ENCODE data around the gene FOXI2. TPM values are rescaled to one million over a fixed set of nuclear protein-coding genes. Genes with fewer than 3 reads are reported as not detected.
A peak's percentile ranks its signal among the peaks of the same experiment; 100 is the strongest.

Gene FOXI2
- total and polyA plus RNA-seq, 9 of the 15 experiments (the other 6 are each of a cell fraction or from before 2014, with no cell fraction given), result not detected

DNA sequence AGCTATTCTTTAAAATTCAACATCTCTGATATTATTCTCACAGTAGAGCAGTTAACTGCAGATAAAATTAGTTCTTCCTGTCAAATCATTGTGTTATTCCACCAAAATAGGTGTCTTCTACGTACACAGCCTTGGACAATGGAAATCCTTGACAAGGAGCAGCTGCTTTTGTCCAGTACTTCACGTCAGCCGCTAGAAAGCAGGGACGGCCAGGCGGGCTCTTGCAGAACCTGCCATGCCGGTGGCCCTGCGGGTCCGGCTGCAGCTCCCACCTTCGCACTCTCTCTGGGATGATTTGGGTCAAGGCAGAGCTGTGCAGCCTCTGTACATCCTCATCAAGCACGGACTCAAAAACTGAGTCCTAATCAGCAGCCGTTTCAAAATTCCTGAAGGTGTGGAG is 2.2 kb upstream of the FOXI2 start (continued):
- TF ChIP-seq, protein P1, sequence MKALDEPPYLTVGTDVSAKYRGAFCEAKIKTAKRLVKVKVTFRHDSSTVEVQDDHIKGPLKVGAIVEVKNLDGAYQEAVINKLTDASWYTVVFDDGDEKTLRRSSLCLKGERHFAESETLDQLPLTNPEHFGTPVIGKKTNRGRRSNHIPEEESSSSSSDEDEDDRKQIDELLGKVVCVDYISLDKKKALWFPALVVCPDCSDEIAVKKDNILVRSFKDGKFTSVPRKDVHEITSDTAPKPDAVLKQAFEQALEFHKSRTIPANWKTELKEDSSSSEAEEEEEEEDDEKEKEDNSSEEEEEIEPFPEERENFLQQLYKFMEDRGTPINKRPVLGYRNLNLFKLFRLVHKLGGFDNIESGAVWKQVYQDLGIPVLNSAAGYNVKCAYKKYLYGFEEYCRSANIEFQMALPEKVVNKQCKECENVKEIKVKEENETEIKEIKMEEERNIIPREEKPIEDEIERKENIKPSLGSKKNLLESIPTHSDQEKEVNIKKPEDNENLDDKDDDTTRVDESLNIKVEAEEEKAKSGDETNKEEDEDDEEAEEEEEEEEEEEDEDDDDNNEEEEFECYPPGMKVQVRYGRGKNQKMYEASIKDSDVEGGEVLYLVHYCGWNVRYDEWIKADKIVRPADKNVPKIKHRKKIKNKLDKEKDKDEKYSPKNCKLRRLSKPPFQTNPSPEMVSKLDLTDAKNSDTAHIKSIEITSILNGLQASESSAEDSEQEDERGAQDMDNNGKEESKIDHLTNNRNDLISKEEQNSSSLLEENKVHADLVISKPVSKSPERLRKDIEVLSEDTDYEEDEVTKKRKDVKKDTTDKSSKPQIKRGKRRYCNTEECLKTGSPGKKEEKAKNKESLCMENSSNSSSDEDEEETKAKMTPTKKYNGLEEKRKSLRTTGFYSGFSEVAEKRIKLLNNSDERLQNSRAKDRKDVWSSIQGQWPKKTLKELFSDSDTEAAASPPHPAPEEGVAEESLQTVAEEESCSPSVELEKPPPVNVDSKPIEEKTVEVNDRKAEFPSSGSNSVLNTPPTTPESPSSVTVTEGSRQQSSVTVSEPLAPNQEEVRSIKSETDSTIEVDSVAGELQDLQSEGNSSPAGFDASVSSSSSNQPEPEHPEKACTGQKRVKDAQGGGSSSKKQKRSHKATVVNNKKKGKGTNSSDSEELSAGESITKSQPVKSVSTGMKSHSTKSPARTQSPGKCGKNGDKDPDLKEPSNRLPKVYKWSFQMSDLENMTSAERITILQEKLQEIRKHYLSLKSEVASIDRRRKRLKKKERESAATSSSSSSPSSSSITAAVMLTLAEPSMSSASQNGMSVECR (CRISPR knock-in tag; IDR thresholded peaks at IDR 0.05), result no peak

DNA sequence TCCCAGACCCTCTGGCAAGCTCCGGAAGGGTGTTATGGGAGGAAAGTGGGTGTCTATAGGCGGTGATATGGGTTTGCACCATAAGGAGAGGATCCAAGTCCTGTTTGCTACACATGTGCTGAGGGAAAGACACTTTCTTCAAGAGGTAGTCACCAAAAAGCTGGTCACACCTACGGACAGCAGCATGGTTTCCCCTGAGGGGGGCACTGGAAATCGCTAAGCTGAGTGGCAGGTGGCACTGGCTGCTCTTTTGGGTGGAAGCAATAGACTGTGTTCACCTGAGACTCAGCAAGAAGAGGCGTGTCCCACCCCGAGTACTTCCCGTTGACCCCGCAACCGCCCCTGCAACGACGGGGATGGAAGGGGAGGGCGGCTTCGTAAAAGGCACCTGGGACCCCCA is 1.8 kb upstream of the FOXI2 start:
- CTCF ChIA-PET (ENCODE audit: low intra/inter-chr PET ratio), result no interaction called here
- no peak for ATAC-seq
- BruUV-seq (replicated peaks), result no TSS peak
- no peak for TF ChIP-seq POLR2A (conservative IDR thresholded peaks at IDR 0.05)
- TF ChIP-seq TAL1 (IDR thresholded peaks at IDR 0.05), result no peak
- TF ChIP-seq, protein P2, sequence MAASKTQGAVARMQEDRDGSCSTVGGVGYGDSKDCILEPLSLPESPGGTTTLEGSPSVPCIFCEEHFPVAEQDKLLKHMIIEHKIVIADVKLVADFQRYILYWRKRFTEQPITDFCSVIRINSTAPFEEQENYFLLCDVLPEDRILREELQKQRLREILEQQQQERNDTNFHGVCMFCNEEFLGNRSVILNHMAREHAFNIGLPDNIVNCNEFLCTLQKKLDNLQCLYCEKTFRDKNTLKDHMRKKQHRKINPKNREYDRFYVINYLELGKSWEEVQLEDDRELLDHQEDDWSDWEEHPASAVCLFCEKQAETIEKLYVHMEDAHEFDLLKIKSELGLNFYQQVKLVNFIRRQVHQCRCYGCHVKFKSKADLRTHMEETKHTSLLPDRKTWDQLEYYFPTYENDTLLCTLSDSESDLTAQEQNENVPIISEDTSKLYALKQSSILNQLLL (CRISPR knock-in tag; IDR thresholded peaks at IDR 0.05; ENCODE audit: borderline replicate concordance), result no peak
- TF ChIP-seq PCBP2 (IDR thresholded peaks at IDR 0.05; ENCODE audit: low read depth, low read length, poor library complexity, severe bottlenecking), result no peak
- TF ChIP-seq HNRNPLL (IDR thresholded peaks at IDR 0.05; ENCODE audit: low read depth, low read length, poor library complexity, severe bottlenecking), result no peak
- TF ChIP-seq, protein P3, sequence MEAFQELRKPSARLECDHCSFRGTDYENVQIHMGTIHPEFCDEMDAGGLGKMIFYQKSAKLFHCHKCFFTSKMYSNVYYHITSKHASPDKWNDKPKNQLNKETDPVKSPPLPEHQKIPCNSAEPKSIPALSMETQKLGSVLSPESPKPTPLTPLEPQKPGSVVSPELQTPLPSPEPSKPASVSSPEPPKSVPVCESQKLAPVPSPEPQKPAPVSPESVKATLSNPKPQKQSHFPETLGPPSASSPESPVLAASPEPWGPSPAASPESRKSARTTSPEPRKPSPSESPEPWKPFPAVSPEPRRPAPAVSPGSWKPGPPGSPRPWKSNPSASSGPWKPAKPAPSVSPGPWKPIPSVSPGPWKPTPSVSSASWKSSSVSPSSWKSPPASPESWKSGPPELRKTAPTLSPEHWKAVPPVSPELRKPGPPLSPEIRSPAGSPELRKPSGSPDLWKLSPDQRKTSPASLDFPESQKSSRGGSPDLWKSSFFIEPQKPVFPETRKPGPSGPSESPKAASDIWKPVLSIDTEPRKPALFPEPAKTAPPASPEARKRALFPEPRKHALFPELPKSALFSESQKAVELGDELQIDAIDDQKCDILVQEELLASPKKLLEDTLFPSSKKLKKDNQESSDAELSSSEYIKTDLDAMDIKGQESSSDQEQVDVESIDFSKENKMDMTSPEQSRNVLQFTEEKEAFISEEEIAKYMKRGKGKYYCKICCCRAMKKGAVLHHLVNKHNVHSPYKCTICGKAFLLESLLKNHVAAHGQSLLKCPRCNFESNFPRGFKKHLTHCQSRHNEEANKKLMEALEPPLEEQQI (IDR thresholded peaks at IDR 0.05), result no peak
- TF ChIP-seq ZZZ3 (IDR thresholded peaks at IDR 0.05), result no peak
- TF ChIP-seq FOXA3 (CRISPR knock-in tag; conservative IDR thresholded peaks at IDR 0.05 in 1 of 2, IDR thresholded peaks at IDR 0.05 in 1 of 2), result no peak
- TF ChIP-seq HDAC3 (IDR thresholded peaks at IDR 0.05; ENCODE audit: borderline replicate concordance, partially characterized antibody), result no peak

More for the DNA sequence above, 1.8 kb upstream of the FOXI2 start:
- POLR2A ChIA-PET, result no interaction called here
- no peak for FAIRE-seq
- Histone ChIP-seq H3K9me3 (replicated peaks; ENCODE audit: control insufficient read depth, insufficient read depth, low read depth, low read length) (no peaks in the 10 kb centered on the region), H3K4me3 (no peak overlapping the region), H3K36me3 (ENCODE audit: control insufficient read depth, insufficient read depth, low read length) (no peaks in the 10 kb centered on the region), H2AFZ (ENCODE audit: low read depth, low read length) (no peak overlapping the region), H3K9ac (ENCODE audit: insufficient read depth in 1 of 2, low read depth in 2 of 2, low read length in 2 of 2) (no peak overlapping the region), H3K27me3 (ENCODE audit: control insufficient read depth in 2 of 2, insufficient read depth in 2 of 2, low read length in 2 of 2) (no peaks in the 10 kb centered on the region), H3K79me2 (ENCODE audit: control insufficient read depth, insufficient read depth, low read length) (no peaks in the 10 kb centered on the region), H4K20me1 (replicated peaks; ENCODE audit: control insufficient read depth, insufficient read depth, low read length) (no peaks in the 10 kb centered on the region), H3K27ac (ENCODE audit: extremely low read depth, low read depth, low read length) (no peak overlapping the region), H3K9me1 (ENCODE audit: control insufficient read depth, insufficient read depth, low read length) (no peaks in the 10 kb centered on the region), H3K4me1 (replicated peaks in 1 of 2; ENCODE audit: control insufficient read depth in 2 of 2, insufficient read depth in 2 of 2, low read length in 2 of 2) (no peaks in the 10 kb centered on the region), H3K4me2 (ENCODE audit: insufficient read depth, low read length) (no peak overlapping the region)
- intact Hi-C loops (cut with micrococcal nuclease) (no loop called here), in situ Hi-C loops (cut with MboI) (no loop called here)
- WGBS (ENCODE audit: insufficient coverage, low coverage, missing lambda C conversion rate), result 0% methylated on average over 3 of the region's 13 CpGs
- peak in 1 of 4 experiments; percentile 2 for DNase-seq (ENCODE audit: extremely low read depth in 1 of 4, low spot score in 3 of 4)

All from K562 (cell line).